Measurements from ENCODE around the gene ZSWIM4.
A peak's percentile ranks its signal among the peaks of the same experiment; 100 is the strongest.

Gene ZSWIM4

DNA sequence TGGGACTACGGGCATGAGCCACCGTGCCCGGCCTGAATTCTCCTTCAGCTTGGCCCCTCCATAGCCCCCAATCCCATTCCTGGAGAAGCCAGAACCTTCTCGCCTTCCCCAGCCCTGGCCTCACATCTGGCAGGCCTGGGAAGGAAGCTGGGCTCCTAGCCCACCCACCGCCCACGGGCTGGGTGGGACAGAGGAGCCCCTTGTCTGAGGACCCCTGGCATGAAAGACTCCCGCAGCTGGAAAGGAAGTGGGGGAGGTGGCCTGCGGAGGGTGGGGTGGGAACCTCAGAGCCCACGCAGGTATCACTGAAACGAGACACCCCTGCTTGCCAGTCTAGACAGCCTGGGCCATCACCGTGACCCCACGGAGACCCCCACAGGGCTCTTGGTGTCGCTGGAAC, 74.0 kb downstream of the ZSWIM4 start:
- no peak for DNase-seq (ENCODE audit: low read depth, low spot score)
- no peak overlapping the region for H3K4me3 ChIP-seq (ENCODE audit: low read depth, low read length)
- POLR2A ChIA-PET = interaction anchor here (0.8 kb wide), 1 partner anchor 30 kb away, joined by 3 read pairs; no protein-coding TSS in a partner anchor
- TF ChIP-seq, protein P1, sequence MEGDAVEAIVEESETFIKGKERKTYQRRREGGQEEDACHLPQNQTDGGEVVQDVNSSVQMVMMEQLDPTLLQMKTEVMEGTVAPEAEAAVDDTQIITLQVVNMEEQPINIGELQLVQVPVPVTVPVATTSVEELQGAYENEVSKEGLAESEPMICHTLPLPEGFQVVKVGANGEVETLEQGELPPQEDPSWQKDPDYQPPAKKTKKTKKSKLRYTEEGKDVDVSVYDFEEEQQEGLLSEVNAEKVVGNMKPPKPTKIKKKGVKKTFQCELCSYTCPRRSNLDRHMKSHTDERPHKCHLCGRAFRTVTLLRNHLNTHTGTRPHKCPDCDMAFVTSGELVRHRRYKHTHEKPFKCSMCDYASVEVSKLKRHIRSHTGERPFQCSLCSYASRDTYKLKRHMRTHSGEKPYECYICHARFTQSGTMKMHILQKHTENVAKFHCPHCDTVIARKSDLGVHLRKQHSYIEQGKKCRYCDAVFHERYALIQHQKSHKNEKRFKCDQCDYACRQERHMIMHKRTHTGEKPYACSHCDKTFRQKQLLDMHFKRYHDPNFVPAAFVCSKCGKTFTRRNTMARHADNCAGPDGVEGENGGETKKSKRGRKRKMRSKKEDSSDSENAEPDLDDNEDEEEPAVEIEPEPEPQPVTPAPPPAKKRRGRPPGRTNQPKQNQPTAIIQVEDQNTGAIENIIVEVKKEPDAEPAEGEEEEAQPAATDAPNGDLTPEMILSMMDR (IDR thresholded peaks at IDR 0.05; ENCODE audit: insufficient read depth, low read length, missing control alignments) = no peak
- CTCF ChIA-PET = interaction anchor here (0.7 to 2.6 kb wide), 4 partner anchors 10 to 206 kb away, joined by 3 to 8 read pairs (median 5); no protein-coding TSS in a partner anchor

DNA sequence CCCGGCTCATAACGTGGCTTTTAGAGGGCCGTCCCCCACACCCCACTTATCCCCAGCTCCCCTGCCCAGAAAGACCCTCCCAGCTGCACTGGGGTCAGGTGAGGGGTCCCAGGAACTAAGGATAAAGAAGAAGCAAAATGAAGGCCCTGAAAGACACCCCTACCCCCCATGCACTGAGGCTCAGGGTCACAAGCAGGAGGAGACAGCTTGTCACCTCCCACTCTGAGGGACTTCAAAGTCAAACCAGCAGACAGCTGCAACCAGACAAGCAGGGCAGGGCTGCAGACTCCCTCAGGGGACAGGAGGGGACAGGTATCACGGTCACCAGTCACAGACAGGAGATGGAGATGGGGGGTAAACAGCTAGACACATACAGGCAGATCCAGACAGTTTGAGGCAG, 75.6 kb downstream of the ZSWIM4 start:
- no peak for DNase-seq (ENCODE audit: low read depth, low spot score)
- POLR2A ChIA-PET = interaction anchor here (0.7 kb wide), 1 partner anchor 17 kb away, joined by 3 read pairs; no protein-coding TSS in a partner anchor
- CTCF ChIA-PET = interaction anchor here (0.8 to 5.7 kb wide), 8 partner anchors 8 to 266 kb away, joined by 4 to 29 read pairs (median 5); partner anchors contain the start of gene ASF1B
- TF ChIP-seq, protein P1 (IDR thresholded peaks at IDR 0.05; ENCODE audit: insufficient read depth, low read length, missing control alignments) = no peak
- H3K4me3 ChIP-seq (ENCODE audit: low read depth, low read length) = no peak overlapping the region

DNA sequence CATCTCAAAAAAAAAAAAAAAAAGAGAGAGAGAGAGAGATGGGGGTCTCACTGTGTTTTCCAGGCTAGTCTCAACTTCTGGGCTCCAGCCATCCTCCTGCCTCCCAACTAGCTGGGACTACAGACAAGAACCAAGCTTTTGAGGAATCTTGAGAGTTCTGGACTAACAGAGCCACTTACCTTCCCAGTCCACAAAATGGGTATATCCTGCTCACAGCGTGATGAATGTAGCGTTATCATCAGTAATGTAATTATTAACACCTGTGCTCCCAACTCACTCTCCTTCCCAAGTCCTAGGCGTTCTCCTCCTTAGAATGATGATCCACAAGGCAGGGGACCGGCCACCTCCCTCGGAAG, 77.1 kb downstream of the ZSWIM4 start:
- CTCF ChIA-PET = interaction anchor here (0.7 to 5.7 kb wide), 10 partner anchors 8 to 242 kb away, joined by 3 to 29 read pairs (median 4); partner anchors contain the start of gene IL27RA
- TF ChIP-seq, protein P1 (IDR thresholded peaks at IDR 0.05; ENCODE audit: insufficient read depth, low read length, missing control alignments) = no peak

DNA sequence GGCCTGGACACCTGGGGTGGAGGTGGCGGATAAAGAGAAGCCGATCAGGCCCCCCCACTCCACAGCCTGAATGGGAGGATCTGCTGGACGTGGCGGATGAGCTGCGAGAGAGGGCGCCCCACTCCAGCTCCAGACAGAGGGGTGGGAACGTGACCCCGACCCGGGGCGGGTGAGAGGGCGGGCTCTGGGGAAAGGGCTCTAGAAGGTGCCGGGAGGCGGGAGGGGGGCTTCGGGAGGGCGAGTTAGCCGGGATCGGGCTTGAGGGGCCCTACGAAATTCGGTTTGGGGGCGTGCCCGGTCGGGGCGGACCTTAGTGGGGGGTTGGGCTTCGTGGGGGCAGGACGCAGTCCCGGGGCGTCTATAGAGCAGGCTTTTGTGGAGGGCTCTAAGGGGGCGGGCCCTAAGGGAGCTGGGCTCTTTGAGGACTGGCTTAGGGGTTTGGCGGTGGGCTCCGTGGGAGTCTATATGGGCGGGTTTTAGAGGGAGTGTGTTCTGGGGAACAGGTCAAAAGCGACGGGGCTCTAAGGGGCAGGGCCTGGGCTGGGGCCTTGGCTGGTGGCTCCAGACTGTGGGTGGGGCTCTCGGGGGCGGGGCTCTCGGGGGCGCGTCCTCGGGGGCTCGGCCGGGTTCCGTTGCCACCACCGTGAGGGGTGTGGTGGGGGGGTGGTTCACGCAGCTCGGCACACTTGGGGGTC, 77.6 kb downstream of the ZSWIM4 start:
- TF ChIP-seq, protein P1 (IDR thresholded peaks at IDR 0.05; ENCODE audit: insufficient read depth, low read length, missing control alignments) = no peak
- ChIA-PET CTCF (interaction anchor here (0.8 to 5.7 kb wide), 11 partner anchors 8 to 476 kb away, joined by 3 to 29 read pairs (median 4); partner anchors contain the start of gene IL27RA), POLR2A (no interaction called here)
- H3K4me3 ChIP-seq (ENCODE audit: low read depth, low read length) = peak overlapping the region; percentile 18; the same call in 1 of the 2 replicates
- no peak for DNase-seq (ENCODE audit: low read depth, low spot score)

More for the DNA sequence above, 77.1 kb downstream of the ZSWIM4 start:
- H3K4me3 ChIP-seq (ENCODE audit: low read depth, low read length) = no peak overlapping the region
- POLR2A ChIA-PET = interaction anchor here (0.7 kb wide), 2 partner anchors 68 to 75 kb away, joined by 3 read pairs; no protein-coding TSS in a partner anchor
- DNase-seq (ENCODE audit: low read depth, low spot score) = no peak

DNA sequence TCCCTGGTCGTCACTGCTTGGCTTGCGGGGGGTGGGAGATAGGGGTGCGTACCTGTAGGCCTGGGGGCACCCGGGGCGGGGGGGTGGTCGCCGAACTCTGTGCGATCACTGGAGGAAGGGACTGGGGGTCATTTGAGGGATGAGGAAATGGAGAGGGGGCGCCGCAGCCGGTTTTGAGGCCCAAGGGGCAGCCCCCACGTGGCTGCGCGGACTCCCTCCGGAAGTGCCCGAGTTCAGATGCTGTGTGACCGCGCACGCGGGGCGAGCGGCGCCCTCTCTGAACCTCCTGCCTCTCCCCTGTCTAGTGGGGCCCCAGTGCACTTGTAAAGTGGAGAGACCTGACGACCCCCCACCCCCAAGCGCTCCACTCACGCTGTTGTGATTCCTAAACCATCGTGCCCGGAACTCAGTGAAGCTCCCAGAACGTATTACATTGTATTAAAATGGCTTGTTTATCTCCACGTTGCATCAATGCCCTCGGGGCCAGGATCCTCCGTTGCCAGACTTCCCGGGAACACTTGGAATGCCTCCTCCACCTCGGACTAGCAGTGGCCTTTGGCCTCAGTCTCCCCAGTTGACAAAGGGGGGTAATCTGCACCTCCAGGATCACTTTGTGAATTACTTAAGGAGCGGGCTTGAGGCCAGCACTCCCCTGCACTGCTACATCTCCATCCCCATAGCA, 78.7 kb downstream of the ZSWIM4 start:
- no peak overlapping the region for H3K4me3 ChIP-seq (ENCODE audit: low read depth, low read length)
- POLR2A ChIA-PET = no interaction called here
- DNase-seq (ENCODE audit: low read depth, low spot score) = no peak
- TF ChIP-seq, protein P1 (IDR thresholded peaks at IDR 0.05; ENCODE audit: insufficient read depth, low read length, missing control alignments) = no peak
- CTCF ChIA-PET = interaction anchor here (1.0 to 5.7 kb wide), 7 partner anchors 11 to 474 kb away, joined by 3 to 29 read pairs (median 4); no protein-coding TSS in a partner anchor

DNA sequence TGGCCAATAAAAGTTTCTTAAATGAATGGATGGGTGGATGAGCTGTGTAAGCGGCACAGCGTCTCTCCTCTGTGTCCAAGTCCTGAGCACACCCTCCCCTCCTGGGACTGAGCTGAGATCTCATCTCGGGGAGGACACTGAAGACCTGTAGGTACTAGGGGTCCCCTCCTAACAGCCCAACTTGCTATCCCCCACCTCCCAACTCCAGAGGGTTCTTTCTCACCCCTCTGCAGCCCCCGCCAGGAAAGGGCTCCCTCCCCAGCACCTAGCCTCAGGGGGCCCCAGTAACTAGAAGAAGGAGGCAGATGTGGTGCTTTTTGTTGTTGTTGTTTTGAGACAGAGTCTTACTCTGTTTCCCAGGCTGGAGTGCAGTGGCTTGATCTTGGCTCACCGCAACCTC, 80.6 kb downstream of the ZSWIM4 start:
- TF ChIP-seq, protein P1 (IDR thresholded peaks at IDR 0.05; ENCODE audit: insufficient read depth, low read length, missing control alignments) = no peak
- ChIA-PET POLR2A (no interaction called here), CTCF (interaction anchor here (0.7 to 13.2 kb wide), 7 partner anchors 13 to 214 kb away, joined by 3 to 184 read pairs (median 11); partner anchors contain the start of gene MISP3)
- no peak overlapping the region for H3K4me3 ChIP-seq (ENCODE audit: low read depth, low read length)
- no peak for DNase-seq (ENCODE audit: low read depth, low spot score)
